Rectal smooth muscle tissue (tissue), 1 donor: ENCODE measurements around the gene SMAD3.

Experiments
- H3K27ac ChIP-seq: one replicate; pipeline ENCODE4 v1.7.0; 2013; ENCODE audit warnings: low read depth, low read length, inconsistent platforms
- H3K27me3 ChIP-seq: one replicate; pipeline ENCODE4 v1.7.0; 2013; ENCODE audit warnings: low read length; ENCODE audit not compliant: control insufficient read depth, insufficient read depth
- H3K36me3 ChIP-seq: one replicate; pipeline ENCODE4 v1.7.0; 2013; ENCODE audit warnings: low read length; ENCODE audit not compliant: control insufficient read depth, insufficient read depth
- H3K4me1 ChIP-seq: one replicate; pipeline ENCODE4 v1.7.0; 2013; ENCODE audit warnings: low read length; ENCODE audit not compliant: control insufficient read depth, insufficient read depth
- H3K4me3 ChIP-seq: one replicate; pipeline ENCODE4 v1.7.0; 2013; ENCODE audit warnings: low read length
- H3K9ac ChIP-seq: one replicate; pipeline ENCODE4 v1.7.0; 2013; ENCODE audit warnings: low read length

SMAD3 gene

DNA sequence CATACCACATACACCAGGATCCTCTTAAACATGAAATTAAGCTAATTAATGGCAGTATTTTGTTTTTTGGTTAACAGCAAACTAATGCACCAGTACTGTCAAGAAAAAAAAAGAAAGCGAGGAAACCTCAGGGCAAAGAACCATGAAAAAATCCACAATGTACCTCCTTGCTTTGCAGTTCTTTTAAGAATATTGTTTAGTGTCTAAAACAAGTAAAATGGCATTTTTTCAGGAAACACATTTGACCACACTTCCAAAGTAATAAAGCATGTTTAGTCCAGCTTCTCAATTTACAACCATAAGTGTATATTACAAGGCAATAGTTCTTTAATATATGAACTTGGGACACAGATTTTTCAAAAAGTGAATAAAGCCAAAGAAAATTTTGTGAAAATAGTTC is 162.4 kb downstream of the SMAD3 start:
- Histone ChIP-seq H3K4me1 (no peaks in the 10 kb centered on the region), H3K4me3 (no peak overlapping the region), H3K27ac (no peak overlapping the region), H3K27me3 (no peaks in the 10 kb centered on the region), H3K36me3 (peaks cover 2% of the 10 kb centered on the region), H3K9ac (no peak overlapping the region)

DNA sequence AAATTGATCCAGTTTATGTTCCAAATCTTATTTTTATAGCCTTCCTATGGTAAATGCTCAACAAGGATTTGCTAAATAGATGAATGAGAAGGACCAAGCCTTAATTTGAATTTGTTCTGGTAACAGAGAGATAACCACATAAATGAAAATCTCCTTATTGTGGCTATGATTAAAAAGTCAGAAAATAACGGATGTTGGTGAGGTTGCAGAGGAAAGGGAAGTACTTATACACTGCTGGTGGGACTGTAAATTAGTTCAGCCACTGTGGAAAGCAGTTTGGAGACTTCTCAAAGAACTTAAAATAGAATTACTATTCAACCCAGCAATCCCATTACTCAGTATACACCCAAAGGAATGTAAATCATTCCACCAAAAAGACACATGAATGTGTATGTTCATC is 162.9 kb downstream of the SMAD3 start:
- no peak overlapping the region for H3K9ac ChIP-seq
- no peak overlapping the region for H3K4me3 ChIP-seq
- H3K36me3 ChIP-seq, result peaks cover 2% of the 10 kb centered on the region

DNA sequence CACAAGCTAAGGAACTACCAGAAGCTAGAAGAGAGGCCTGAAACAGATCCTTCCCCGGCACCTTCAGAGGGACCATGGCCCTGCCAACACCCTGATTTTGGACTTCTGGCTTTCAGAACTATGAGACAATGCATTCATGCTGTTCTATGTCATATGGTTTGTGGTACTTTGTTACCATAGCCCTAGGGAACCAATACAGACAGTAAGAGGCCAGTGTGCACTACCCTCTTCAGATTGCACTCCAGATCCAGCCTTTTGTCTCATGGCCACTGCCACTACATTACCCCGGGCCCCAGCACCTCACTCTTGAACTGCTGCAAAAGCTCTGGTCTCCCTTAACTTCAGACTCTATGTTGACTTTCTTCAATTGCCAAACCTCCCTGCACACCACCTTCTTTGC is 165.1 kb downstream of the SMAD3 start:
- Histone ChIP-seq H3K9ac (no peak overlapping the region), H3K4me3 (no peak overlapping the region), H3K27ac (no peak overlapping the region), H3K36me3 (peaks cover 2% of the 10 kb centered on the region), H3K27me3 (no peaks in the 10 kb centered on the region), H3K4me1 (no peaks in the 10 kb centered on the region)

More for the DNA sequence above, 162.9 kb downstream of the SMAD3 start:
- Histone ChIP-seq H3K27me3 (no peaks in the 10 kb centered on the region), H3K4me1 (no peaks in the 10 kb centered on the region), H3K27ac (no peak overlapping the region)

GRCh38 chr15:67232591-67232990 is 167.2 kb downstream of the SMAD3 start:
- Histone ChIP-seq H3K27me3 (no peaks in the 10 kb centered on the region), H3K4me3 (no peak overlapping the region), H3K27ac (no peak overlapping the region), H3K4me1 (no peaks in the 10 kb centered on the region), H3K9ac (no peak overlapping the region), H3K36me3 (peaks cover 2% of the 10 kb centered on the region)

DNA sequence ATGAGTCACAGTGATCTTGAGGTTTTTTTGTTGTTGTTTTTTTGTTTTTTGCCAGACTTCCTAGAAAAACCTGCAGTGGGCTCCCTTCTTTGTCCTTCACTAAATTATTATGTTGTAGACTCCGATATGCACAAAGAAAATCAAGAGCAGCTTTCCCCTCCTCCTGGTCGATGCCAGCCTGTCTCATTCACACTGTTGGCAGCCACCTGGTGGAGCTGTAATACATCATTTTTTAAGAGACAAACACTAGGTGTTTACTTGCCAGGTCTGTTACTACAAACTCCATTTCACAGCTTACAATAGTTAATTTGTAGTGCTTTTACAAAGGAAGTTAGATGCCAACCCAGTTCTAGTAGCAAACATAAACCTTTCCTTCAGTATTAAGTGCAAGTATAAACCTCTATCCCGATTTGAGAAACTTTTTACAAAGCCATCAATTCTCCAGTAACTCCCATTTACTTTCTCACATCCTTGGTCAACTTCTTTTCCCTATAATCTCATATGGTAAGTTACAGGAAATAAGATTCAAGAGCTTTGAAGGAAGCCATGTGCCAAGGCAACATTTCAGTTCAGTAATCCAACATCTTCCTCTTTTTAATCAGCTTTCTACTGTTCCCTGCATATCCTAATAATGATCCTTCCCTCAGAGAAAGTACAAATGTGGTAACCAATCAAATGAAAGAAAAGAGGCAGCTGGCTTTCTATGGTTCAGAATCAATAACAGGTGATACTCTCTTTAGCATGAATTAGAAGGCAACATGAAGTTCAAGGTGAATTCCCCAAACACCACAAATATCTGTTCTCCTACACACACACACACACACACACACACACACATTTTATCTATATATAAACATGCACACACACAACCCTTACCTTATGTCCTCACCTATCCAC is 175.1 kb downstream of the SMAD3 start:
- no peak overlapping the region for H3K9ac ChIP-seq
- no peaks in the 10 kb centered on the region for H3K27me3 ChIP-seq
- no peaks in the 10 kb centered on the region for H3K4me1 ChIP-seq
- no peak overlapping the region for H3K4me3 ChIP-seq
- no peak overlapping the region for H3K27ac ChIP-seq
- no peaks in the 10 kb centered on the region for H3K36me3 ChIP-seq

DNA sequence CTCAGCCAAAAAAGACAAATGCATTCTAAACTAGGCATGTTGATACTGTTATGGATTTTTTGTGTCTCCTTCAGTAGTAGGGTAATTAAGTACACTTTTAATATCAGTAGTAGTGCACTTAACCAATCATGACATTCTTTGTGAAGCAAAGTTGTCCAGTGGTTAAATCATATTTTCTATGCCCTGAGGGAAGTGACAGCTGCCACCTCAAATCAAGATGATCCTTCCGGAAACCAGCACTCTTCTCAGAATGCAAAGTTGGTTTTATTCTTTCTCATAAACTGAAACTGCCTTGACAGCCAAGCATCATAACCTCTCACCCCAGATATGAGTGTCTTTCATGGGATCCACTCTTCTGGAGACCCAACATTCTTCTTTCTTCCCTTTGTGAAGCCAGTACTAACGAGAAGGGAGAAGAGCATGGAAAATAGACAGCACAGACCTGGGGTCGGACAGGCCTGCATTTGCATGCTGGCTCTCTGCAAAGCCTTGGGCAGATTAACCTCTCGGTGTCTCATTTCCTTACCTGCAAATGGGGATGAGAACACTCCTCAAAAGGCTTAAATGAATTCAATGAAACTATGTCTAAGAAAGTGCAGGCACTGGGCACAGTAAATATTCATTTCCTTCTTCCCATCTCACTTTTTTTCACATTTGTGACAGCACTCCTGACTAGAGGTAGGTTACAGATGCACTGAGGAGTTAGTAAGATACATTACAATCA is 175.9 kb downstream of the SMAD3 start:
- H3K9ac ChIP-seq, result no peak overlapping the region
- no peak overlapping the region for H3K4me3 ChIP-seq
- H3K27ac ChIP-seq, result no peak overlapping the region
- H3K36me3 ChIP-seq, result no peaks in the 10 kb centered on the region
- no peaks in the 10 kb centered on the region for H3K4me1 ChIP-seq
- H3K27me3 ChIP-seq, result no peaks in the 10 kb centered on the region

DNA sequence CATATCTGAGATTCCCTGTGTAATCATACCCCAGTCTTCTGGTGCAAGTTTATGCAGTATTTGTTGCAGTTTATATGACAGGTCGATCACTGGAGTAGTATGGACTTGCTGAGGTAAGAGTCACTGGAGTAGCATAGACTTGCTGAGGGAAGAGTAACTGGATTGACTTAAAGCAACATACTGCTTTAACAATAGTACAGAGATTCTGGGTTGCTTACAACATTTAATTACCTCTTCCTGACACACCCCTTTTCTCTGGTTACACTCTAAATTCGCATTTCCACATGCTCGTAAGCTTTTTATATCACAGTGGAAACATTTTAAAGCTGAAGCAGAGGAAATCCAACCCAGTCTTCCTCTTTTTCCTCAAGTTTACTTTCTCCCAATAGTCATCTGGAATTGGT is 177.3 kb downstream of the SMAD3 start:
- no peaks in the 10 kb centered on the region for H3K27me3 ChIP-seq
- no peak overlapping the region for H3K9ac ChIP-seq
- H3K27ac ChIP-seq, result no peak overlapping the region
- no peaks in the 10 kb centered on the region for H3K36me3 ChIP-seq
- no peaks in the 10 kb centered on the region for H3K4me1 ChIP-seq
- no peak overlapping the region for H3K4me3 ChIP-seq
